Left renal pelvis (tissue), 4 donors: ENCODE results near the gene MIER2. TPM values are rescaled to one million over a fixed set of nuclear protein-coding genes. Genes with fewer than 3 reads are reported as not detected.
"Not testable (repeated sequence)": the region's sequence is repeated elsewhere in the genome, so short reads cannot be mapped to it uniquely, and the experiment has no call there.

Experiments
- DNase-seq, 4 donors: peaks; one replicate each; pipeline ENCODE4 v3.0.0-alpha.2; 2013; ENCODE audit warnings: low read depth in 4 of 4, low spot score in 3 of 4
- polyA plus RNA-seq, 4 donors: library from polyadenylated mRNA; unstranded; fragments of 120-200 nt; gene quantifications; one replicate each; pipeline ENCODE4 v1.2.1, GENCODE V29; 2013; ENCODE audit not compliant: insufficient read length in 4 of 4

Gene MIER2
- polyA plus RNA-seq, 4 donors: 23.5 to 33.9 (median 28.2) TPM

DNA sequence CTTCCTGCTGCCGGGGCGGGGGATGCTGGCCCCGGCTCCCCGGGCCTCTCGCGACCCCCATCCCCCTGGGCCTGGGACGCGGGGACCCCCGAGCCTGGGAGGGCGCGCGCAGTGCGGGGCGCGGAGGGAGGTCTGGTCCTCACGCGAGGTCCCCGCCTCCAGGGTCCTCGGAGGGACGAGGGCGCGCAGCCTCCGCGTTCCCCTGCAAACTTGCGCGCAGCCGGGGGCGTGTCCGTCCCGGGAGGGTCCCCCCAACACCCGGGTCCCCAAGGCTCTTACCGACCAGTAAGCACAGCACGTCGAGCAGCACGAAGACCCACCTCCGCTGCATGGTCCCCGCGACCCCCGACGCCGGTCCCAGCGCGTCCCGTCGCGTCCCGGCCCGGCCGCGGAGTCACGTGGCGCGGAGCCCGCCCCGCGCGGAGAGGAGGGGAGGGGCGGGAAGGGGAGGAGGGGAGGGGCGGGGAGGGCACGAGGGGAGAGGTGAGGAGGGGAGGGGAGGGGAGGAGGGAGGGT lies 53.5 kb downstream of the MIER2 start, which contains the start of gene PLPP2:
Gene PLPP2, minus strand, starts transcription at position 398 of the 516 bp plus-strand sequence. Its CDS starts 67 bp downstream, at position 331.
- no peak for DNase-seq

- DNase-seq: no peak
Measured at GRCh38 chr19:290372-291005, 54.1 kb downstream of the MIER2 start.

- no peak for DNase-seq
Measured at GRCh38 chr19:289651-290371, 54.8 kb downstream of the MIER2 start.

- no peak for DNase-seq
Measured at GRCh38 chr19:288911-289310, 55.7 kb downstream of the MIER2 start.

DNA sequence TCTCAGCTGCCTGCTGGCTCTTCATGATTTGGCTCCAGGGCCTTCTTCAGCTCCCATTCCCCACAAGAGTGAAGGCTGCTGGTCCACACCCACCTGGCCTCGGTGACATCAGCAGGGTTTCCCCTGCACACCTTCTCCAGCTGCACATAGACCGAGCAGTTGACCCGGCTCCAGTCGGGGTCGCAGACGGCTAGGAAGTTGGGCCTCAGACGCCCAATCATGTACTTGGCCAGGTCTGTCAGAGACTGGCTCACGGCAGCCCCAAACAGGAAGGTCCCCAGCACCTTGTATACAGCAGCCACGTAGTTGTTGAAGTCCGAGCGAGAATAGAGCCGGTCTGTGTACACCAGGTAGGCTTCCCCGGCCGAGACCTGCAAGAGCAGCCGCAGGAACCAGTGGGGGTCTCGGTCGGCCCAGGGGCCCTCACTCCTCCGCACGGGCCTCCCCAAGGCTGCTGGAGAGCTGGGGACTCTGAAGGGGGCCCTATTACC lies 57.2 kb downstream of the MIER2 start:
- no peak for DNase-seq

DNA sequence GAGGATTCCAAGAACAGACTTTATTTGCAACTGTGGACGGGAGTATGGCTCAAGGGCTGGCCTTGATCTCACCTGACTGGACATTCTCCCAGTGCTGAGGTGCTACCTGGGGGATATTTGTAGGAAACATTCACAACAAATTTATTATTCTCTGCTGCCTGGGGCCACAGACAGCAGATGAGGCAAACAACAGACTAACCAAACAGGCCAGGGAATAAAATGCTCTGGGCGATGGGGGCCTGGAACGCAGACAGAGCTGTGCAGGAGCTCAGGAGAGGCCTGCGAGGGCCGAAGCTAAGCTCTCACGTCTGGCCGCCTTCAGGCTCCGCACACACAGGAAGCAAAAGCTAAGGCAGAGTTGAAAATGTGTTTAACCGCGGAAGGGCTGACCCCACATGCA lies 61.2 kb downstream of the MIER2 start:
- DNase-seq: no peak

- DNase-seq: no peak
Measured at GRCh38 chr19:282501-282900, 62.1 kb downstream of the MIER2 start.

DNA sequence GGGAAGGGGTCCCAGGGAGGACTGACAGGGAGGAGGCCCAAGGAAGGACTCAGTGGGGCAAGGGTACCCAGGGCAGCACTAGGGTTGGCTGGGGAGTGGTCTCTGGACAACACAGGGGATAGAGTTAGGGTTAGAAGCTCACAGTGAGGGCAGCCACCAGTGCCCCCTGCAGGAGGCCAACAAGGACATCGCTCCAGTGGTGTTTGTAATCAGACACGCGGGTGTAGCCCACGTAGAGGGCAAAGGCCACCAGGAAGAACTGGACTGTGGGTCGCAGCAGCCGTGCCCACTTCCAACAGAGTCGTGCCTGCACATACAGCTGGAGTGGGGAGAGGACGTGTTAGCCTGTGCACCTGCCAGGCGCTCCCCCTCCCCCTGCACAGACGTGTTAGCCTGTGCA lies 62.6 kb downstream of the MIER2 start:
- no peak for DNase-seq

DNA sequence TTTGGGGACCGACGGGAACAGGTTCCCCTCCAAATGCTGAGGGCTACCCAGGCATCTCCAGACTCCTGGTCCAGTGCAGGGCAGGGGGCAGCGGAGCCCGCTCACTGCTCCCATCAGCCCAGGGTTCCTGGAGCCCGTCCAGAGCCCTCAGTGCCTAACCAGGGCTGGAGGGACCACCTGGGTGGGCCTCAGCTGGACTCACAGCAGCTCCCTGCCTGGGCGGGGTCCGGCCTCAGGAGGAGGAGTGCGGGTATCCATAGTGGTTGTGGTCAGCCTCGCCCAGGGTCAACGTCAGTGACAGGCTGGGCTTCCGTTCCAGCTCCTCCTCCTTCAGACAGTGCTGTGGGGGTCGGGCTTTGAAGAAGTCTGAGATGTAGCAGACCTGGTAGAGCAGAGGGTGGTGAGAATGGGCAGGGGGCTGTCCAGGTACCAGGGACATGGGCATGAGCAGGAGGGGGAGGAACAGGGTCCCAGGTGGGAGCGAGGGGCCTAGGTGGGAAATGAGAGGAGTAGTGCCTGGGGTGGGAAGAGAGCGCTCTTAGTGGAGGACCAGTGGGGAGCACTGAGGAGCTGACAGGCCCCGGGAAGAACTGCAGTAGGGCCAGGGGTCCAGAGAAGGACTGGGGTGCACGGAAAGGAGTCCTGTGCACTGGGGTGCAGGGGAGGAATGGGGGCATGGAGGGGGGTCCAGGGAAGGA lies 63.3 kb downstream of the MIER2 start:
- DNase-seq: no peak

- no peak for DNase-seq
Measured at GRCh38 chr19:280541-281009, 64.0 kb downstream of the MIER2 start.

DNA sequence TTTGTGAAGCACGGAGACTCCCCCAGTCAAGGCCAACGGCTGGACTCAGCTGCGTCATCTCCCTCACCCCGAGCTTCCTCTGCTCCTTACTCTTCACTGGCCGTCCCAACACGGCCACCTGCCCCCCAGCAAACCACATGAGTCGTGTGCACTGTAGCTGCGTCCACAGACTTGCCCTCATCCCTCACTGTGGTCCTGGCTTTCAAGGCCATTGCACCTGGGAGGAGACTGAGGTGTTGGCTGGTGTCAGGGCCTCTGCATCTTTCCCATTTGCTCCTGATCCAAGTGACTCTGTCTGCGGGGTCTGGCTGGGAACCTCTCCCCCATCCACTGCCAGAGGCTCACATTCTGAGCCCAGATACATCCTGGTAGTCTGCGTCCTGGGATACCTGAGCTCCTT lies 64.9 kb downstream of the MIER2 start:
- DNase-seq: no peak

DNA sequence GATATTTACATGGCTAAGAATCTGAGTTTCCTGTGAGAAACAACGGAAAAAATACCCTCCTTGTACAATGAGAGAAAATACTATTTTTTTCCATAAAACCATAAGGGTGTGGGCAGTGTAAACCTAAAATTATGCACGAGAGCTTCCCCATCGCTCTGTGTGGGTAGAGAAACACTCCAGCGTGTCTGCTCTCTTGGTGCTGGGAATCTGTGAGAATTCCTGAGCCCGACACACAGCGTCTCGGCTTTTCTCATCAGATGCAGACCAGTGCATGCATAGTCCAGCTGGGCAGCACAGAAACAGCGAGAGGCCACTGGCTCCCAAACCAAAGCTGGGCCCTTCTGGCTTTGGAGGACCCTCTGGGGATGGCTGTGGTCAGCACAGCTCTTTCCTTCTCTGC lies 65.4 kb downstream of the MIER2 start:
- DNase-seq: no peak

- peak in 3 of 4 donors; percentile 53 to 65 (median 63) for DNase-seq
Measured at GRCh38 chr19:277581-278165, 66.9 kb downstream of the MIER2 start.

DNA sequence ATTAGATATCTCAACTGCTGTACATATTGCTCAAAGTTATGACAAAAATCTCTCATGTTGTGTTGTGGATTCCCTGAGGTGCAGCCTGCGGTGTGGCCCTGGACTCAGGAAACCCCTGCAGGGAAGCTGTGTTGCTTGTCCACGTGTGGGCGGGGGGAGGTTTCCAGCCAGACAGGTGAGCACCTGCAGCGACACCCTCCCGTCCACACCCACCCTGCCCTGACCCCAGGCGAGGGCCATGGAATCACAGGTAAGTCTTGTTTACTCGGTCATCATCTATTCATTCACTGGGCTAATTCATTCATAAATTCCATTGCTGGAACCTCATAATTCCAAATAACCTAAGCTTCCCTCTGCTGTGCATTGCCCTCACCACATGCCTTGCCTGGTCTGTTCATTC lies 67.5 kb downstream of the MIER2 start:
- DNase-seq: no peak

- no peak for DNase-seq
Measured at GRCh38 chr19:275958-276646, 68.5 kb downstream of the MIER2 start.

GRCh38 chr19:275000-275399 lies 69.6 kb downstream of the MIER2 start:
- DNase-seq: no peak

DNA sequence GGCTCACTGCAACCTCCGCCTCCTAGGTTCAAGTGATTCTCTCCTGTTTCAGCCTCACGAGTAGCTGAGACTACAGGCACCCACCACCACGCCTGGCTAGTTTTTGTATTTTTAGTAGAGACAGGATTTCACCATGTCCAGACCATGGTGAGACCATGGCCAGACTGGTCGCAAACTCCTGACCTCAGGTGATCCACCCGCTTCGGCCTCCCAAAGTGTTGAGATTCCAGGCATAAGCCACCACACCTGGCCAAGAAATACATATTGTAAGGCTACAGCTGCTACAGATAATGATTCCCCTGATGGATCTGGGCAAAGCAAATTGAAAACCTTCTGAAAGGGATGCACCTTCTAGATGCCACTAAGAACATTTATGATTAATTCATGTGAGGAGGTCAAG lies 71.2 kb downstream of the MIER2 start:
- no peak for DNase-seq

GRCh38 chr19:271856-272255 lies 72.7 kb downstream of the MIER2 start:
- no peak for DNase-seq

DNA sequence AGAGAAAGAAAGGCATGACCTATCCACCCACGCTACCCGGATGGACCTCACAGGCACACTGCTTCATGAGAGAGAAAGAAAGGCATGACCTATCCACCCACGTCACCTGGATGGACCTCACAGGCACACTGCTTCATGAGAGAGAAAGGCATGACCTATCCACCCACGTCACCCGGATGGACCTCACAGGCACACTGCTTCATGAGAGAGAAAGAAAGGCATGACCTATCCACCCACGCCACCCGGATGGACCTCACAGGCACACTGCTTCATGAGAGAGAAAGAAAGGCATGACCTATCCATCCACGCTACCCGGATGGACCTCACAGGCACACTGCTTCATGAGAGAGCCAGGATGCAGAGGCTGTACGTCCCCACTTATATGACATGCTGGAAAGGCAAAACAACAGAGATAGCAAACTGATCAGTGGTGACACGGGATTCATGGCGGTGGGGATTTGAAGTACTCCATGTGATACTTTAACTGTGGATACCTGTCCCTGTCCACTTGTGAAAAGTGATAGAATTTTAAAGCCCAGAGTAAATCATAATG lies 73.8 kb downstream of the MIER2 start:
- not testable (repeated sequence) for DNase-seq

DNA sequence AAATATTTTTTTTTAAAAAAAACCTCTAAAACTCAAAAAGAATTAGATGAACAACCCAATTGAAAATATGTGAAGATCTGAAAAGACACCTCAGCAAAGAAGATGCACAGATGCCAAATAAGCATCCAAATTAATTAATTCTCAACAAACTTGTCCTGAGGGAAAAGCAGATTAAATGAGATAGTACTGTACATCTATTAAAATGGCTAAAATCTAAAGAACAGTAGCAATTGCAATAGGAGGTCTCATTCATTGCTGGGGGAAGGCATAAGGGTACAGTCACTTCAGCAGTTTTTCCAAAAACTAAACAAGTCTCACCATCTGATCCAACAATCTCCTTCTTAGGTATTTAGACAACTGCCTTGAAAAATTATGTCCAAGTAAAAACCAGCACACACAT lies 75.4 kb downstream of the MIER2 start:
- DNase-seq: no peak
